HG03135 (cell line): ENCODE data around the gene SLC22A14.
"Not testable (repeated sequence)": the region's sequence is repeated elsewhere in the genome, so short reads cannot be mapped to it uniquely, and the experiment has no call there.

ENCODE experiments used
- ATAC-seq: cut with Tn5 transposase; IDR thresholded peaks from one replicate; pipeline ENCODE4 v1.9.1; 2021; ENCODE audit warnings: mild to moderate bottlenecking, moderate library complexity; ENCODE audit not compliant: unreplicated experiment

The SLC22A14 gene, protein sequence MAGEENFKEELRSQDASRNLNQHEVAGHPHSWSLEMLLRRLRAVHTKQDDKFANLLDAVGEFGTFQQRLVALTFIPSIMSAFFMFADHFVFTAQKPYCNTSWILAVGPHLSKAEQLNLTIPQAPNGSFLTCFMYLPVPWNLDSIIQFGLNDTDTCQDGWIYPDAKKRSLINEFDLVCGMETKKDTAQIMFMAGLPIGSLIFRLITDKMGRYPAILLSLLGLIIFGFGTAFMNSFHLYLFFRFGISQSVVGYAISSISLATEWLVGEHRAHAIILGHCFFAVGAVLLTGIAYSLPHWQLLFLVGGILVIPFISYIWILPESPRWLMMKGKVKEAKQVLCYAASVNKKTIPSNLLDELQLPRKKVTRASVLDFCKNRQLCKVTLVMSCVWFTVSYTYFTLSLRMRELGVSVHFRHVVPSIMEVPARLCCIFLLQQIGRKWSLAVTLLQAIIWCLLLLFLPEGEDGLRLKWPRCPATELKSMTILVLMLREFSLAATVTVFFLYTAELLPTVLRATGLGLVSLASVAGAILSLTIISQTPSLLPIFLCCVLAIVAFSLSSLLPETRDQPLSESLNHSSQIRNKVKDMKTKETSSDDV

DNA sequence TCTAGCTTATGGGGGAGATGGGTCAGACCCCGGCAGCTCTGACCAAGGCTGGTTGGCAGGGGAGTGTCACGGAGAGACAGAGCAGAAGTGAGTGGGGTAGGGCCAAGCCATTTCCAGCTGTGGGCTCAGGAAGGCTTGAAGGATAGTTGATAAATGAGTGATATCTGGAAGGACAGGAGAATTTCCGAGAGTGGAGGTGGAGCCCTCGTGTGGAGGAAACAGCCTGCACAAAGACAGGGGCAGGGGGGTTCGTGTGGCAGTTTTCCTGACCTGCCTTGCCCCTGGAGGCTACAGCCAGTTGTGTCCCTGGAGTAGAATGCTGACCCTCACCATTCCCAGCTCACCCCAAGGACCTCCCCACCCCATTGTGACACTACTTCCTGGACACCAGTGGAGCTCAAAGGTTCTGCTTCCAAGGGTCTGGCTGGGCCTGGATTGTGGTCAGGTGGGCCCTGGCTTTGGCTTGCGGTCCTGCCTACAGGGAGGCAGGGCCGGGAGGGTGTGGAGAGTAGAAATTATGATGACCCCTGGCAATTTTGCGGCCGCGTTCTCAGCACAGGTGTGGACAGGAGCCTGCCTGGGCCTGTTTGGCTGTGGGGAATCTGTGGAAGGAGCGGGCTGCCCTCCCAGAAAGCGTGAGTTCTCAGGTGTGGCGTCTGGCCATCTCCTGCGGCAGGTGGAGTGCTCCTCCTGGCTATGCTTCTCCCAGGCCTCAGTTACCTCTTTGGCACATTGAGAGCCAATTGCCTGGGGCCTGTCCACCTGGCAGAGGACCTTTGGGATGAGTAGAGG lies at the start of gene SLC22A14:
Gene SLC22A14, plus strand, starts transcription at position 400 of the 792 bp plus-strand sequence. CDS start 23,733 bp downstream, outside the sequence.
- ATAC-seq, result no peak

DNA sequence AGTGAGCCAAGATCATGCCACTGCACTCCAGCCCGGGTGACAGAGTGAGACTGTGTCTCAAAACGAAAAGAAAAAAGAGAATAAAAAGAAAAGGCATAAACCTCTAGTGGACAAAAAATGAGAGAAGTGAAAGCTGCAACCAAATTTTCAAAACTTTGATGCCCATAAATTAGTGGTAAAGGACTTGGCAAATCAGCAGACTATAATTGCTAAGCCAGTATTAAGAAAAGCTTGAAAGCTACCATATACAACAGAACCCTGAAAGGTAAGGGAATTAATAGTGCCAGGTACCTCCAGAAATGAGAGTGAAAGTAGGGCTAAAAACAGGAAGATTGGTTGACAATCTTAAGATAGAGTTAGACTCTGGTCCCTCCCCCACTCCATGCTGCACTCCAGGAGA lies 49.4 kb upstream of the SLC22A14 start:
- ATAC-seq, result no peak

DNA sequence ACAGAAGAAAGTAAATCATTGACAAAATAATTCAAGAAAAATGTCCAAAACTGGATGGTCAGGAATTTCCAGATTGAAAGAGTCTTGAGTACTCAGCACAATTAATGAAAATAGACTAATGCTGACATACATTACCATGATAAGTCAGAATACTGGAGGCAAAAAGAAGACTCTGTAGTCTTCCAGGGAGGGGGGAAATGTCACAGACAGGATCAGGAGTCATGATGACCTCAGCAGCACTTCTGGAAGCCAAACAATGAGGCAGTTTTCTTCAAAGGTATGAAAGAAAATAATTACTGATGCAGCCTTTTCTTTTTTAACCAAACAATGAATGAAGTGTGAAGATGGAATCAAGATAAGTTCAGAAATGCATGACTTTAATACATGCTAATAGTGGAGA lies 46.6 kb upstream of the SLC22A14 start:
- no peak for ATAC-seq

DNA sequence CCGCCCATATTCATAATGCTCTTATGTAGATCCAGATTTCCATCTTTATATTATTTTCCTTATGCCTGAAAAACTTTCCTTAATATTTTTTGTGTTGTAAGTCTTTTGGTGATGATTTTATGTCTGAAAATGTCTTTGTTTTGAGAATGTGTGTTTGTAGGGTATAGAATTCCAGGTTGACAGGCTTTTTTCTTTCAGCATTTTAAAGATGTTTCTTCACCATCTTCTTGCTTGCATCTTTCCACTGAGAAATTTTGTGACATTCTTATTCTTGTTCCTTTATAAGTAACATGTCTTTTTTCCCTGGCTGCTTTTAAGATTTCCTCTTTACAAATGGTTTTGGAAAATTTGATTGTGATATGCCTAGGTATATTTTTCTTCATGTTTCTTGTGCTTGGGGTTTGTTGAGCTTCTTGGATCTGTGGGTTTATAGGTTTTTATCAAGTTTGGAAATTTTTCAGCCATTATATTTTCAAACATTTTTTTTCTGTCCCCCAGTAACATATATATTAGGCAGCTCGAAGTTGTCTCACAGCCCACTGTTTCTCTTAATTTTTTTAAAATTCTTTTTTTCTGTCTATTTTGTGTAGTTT lies 43.6 kb upstream of the SLC22A14 start:
- ATAC-seq, result no peak

DNA sequence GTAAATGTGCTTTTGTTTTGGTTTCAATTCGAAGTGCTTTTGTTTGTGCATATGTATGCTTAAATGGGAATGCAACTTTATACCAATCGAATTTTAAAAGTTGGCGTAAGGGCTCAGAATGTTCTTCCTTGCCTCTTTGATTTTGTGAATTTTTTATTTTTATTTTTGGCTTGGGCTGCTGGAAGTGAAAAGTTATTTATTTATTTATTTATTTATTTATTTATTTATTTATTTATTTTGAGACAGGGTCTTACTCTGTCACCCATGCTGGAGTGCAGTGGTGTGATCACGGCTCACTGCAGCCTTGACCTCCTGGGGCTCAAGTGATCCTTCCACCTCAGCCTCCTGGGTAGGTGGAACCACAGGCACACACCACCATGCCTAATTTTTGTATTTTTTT lies 39.3 kb upstream of the SLC22A14 start:
- not testable (repeated sequence) for ATAC-seq

DNA sequence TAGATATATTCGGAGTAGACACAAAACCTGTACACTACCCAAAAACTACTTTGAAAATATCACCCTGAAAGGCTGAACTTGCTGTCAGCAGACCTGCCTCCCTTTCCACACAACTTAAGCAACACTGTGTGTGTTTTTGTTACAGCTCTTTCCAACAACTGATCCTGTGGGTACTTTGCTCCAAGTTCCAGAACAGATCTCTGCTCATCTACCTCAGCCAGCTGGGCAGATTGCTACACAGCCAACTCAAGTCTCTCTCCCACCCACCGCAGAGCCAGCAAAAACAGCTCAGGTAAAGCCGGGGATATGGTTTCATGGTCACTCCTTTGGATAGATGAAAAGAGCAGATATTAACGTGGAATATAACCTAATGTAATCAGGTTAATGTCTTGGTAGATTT lies 36.2 kb upstream of the SLC22A14 start:
- ATAC-seq, result no peak

DNA sequence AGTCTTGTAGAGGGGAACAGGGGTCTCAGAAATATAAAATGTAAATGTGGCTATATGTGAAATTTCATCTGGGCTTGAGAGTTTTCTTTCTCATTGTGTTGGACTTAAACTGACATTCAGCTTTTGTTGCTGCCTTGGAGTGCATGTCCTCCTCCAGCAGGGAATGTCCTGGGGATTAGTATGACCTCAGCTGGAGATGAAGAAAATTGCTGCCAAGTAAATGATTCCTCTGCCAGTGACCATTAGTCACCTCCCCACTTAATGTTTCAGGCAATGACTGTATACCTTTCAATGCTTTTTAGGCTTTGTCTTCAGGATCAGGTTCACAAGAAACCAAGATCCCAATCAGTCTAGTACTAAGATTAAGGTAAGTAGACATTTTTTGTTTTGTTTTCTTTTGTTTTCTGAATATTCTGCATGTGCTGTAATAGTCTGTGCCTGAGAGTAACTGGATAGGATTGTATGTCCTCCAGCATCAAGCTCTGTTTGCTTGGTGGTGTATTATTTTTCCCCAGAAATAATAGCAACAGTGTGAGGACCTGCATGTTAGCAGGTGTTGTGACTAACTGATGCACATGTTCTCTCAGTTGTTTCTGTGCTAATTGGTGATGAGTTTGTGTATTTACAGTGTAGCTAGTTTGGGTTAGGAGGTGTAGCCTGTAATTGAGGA lies 34.6 kb upstream of the SLC22A14 start:
- no peak for ATAC-seq

DNA sequence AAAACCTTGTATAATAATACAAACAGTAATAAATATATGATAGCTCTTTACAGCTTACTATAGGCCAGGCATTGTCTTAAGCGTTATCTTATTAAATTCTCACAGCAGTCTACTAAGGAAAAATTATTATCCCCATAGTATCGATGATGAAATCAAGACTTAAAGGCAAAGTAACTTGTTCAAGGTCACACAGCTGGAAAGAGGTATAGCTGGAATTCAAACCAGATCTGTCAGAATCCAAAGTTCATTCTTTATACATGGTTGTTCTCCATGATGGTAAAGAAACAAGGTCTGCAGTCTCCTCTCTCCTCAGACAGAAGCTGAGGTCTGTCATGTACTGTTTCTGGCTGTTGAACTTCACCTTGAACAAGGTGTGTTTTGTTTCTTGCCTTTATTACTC lies 31.9 kb upstream of the SLC22A14 start:
- ATAC-seq, result no peak

DNA sequence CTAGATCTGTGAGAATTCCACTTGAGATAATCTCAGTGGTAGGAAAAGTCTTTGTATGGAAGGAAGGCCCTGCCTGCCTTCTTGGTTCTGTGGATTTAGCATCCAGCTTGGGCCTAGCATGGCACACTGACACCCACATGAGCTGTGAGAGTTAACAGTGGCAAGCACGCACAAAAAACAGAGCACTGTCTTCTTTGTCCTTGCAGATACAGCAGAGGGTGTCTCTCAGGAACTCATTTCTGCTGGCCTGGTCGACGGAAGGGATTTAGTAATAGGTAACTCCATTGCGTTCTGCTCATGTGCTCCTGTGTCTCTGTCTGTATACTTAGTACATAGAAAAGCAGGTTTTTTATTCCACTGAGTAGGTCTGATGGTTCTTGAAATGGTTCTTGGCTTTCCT lies 30.9 kb upstream of the SLC22A14 start:
- ATAC-seq, result no peak

DNA sequence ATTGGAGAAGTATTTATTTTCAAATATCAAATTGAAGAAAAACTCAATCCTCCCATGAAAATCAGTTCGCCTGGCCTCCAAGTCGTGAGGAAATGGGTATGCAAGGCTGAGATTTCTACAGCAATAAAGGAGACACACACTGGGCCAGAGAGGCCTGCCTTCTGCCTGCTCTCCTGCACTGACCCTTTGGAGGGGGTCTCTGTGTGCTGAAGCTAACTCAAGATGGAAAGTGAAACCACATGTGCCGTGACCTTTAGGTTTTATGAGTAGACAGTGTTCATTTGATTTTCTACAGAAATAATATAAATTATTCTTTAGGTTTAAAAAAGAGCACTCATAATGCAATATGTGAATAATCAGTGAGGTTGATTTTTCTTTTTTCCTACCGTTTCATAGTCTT lies 28.4 kb upstream of the SLC22A14 start:
- no peak for ATAC-seq

DNA sequence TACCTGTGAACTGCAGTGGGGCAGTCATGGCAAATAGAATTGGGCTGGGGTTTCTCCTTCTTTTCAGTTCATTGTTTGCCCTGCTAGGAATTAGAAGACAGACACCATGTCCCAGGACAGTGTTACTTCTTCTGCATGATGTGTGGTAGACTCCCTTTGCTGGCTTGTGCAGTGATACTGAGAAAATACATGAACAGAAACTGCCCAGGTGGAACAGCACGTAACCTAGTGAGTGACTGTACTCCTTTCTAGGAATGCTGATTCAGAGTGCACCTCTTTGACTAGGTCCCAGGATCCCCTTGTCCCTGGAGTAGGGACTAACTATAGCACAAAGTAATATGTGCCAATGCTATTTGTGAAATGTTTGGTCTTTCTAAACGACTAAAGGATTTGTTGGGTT lies 27.2 kb upstream of the SLC22A14 start:
- no peak for ATAC-seq

DNA sequence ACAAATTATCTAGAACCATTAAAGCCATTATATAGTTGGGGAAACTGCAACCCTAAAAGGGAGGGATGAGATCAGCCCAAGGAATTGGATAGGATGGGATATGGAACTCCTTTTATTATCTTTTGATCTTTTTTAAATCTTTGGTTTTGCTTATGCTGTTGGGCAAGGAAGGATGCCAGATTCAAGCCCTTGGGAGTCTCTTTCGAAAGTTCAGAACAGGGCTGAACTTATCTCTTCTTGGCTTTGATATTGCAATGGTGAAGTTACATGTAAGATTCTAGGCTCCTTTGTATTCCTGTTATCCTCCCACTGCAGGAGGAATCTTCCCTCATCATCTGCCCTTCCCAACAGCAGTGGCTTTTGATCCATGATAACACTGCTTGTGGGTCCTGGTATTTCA lies 26.5 kb upstream of the SLC22A14 start:
- ATAC-seq, result no peak

DNA sequence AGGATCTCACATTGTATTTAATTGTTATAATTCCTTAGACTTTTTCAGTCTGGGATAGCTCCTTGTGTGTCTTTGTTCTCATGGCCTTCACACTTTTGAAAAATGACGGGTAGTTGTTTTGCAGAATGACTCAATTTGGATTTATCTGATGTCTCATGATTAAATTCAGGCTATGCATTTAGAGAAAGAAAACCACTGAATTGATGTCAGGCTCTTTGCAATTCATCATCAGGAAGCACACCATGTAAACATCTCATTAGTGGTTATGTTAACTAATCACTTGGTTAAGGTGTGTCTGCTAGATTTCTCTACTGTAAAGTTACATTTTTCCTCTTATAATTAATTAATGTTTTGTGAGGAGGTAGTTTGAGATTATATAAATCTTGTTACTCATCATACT lies 24.5 kb upstream of the SLC22A14 start:
- no peak for ATAC-seq

DNA sequence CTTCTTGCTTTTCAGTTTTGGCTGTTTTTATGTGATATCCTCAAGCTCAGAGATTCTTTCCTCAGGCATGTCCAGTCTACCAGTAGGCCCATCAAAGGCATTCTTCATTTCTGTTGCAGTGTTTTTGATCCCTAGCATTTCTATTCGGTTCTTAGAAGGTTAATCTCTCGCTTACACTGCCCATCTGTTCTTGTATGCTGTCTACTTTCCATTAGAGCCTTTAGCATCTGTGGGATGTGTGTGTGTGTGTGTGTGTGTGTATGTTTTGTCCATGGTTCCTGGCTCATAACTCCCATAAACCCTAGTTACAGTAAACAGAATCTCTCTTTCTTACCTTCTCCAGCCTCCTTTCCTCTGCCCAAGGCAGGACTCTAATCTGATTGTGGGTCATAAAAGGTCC lies 21.6 kb upstream of the SLC22A14 start:
- ATAC-seq, result no peak

DNA sequence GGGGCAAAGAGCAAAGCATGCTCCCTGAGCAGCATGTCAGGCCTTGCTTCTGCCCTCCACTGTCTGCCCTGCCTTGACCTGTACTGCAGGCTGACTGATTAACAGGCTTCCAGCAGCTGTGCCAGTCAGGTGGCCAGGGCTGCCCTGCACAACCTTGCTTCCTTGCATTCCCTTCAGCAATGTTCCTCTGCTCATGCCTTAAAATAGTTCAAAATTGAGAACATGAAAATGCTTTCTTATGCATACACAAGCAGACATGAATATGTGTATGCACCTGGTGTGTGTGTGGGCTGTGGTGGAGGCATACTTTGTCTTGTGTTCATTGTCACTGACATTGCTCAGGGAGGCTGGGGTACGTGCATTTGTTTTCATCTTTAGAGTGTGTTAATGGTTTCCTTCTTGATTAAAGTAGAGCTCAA lies 17.7 kb upstream of the SLC22A14 start:
- no peak for ATAC-seq

DNA sequence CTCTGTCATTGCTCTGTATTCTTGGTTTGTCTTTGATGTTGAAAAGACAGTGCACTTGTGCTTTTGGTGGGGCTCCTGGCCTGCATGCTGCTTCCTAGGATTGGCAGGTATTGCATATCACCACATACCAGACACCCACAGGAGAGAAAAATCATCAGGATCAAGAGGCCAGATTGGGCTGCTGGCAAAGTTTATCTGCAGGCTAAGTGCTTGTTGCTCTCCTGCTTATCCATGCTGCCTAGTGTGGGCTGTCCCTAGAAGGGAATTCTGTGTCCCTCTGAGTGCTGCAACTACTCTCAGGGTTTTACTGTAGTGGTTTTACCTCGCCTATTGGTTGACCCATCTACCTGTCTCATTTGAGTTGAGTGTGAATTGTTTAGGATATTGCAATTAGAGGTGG lies 17.3 kb upstream of the SLC22A14 start:
- no peak for ATAC-seq

DNA sequence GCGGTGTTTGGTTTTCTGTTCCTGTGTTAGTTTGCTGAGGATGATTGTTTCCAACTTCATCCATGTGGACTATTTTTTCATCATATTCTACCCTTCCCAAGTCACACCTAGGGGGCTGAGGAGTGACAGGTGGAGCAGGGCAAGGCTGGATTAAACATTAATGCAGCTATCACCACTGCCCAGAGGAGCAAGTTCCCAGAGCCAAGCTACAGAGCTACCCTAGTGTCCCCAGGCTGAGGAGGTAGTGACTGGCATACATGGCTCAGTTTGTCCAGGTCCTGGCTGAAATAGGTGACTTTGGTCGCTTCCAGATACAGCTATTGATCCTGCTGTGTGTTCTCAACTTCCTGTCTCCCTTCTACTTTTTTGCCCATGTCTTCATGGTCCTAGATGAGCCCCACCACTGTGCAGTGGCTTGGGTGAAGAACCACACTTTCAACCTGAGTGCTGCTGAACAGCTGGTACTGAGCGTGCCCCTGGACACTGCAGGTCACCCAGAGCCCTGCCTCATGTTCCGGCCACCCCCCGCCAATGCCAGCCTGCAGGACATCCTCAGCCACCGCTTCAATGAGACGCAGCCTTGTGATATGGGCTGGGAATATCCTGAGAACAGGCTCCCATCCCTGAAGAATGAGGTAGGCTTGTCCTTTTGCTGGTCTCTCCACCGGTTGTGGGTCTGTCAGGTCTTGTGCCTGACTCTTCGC lies 16.3 kb upstream of the SLC22A14 start, which contains the start of gene SLC22A13:
Gene SLC22A13, plus strand, starts transcription at position 209 of the 704 bp plus-strand sequence. Its CDS starts 49 bp downstream, at position 258.
- ATAC-seq, result no peak

DNA sequence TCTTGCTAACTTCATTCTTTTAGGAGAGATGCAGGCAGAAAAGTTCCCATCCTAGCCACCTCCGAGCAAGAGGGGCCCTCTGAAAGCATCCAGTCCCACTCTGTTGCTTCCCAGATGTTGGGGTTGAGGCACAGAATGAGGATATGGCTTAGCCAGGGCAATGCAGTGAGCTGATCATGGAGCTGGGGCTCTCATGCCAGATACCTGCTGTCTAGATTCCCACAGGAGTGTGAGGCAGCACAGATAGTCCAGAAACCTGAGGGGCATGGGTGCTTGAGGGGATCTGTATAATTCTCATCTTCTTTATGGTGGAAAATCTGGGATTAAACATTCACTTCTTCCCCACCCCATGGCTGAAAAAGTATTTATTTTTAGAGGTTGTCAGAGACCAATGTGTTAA lies 15.3 kb upstream of the SLC22A14 start:
- no peak for ATAC-seq

DNA sequence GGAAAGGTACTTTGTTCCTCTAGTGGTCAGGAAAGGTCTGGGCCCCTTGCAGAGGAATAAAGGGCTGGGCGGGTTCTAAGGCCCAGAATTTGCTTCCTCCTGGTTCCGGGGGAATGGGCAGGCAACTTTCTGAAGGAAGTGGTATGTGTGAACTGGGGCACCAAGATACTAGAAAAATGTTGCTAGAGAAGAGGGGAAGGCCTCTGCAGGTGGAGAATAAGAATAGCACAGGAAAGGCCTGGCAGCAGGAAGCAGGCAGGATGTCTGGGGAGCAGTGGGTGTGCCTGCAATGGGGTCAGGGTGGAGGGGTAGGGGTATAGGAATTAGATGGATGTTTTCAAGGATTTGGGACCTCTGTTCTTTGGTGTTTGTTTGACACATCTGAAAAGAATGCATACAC lies 14.4 kb upstream of the SLC22A14 start:
- no peak for ATAC-seq

DNA sequence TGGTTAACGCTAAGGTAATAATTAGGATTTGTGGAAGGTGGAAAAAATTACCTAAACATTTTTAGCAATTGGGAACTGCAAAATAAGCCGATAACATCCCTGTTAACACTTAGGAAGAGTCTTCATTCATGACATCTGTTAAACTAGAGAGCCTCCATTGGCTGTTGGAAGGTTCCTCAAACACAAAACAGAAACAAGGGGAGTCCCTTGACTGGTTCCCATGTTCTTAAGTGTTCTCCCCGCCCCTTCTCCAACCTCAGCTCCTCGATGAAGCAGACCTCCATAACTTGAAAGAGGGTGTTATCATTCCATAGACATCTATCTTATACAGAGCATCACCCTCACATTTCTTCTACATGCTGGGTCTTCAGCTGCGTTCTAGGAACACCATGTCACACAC lies 14.0 kb upstream of the SLC22A14 start:
- ATAC-seq, result no peak
